HepG2 (cell line): ENCODE results near the gene RB1. TPM values are rescaled to one million over a fixed set of nuclear protein-coding genes. Genes with fewer than 3 reads are reported as not detected.

Experiments used
- ARID5B ChIP-seq: IDR thresholded peaks from 2 replicates; pipeline ENCODE4 v1.4.0; 2020; ENCODE audit warnings: mild to moderate bottlenecking, missing genetic modification reagents
- ETV5 ChIP-seq: IDR thresholded peaks from 2 replicates; pipeline ENCODE4 v1.6.1; 2018; ENCODE audit warnings: missing biosample characterization, missing genetic modification reagents, inconsistent platforms, borderline replicate concordance
- GFI1 ChIP-seq: sonication (generic); formaldehyde crosslinking; IDR thresholded peaks from 2 replicates; pipeline ENCODE4 v1.5.0; 2020; ENCODE audit warnings: missing genetic modification reagents, mild to moderate bottlenecking, borderline replicate concordance
- HNF4A ChIP-seq: sonication (generic); formaldehyde crosslinking; IDR thresholded peaks from 2 replicates; pipeline ENCODE4 v1.4.0; 2020; ENCODE audit warnings: missing genetic modification reagents
- HOMEZ ChIP-seq: IDR thresholded peaks from 2 replicates; pipeline ENCODE4 v1.6.1; 2016; ENCODE audit warnings: low read depth
- KAT7 ChIP-seq: IDR thresholded peaks from 2 replicates; pipeline ENCODE4 v1.6.1; 2018; ENCODE audit warnings: borderline replicate concordance, missing compliant biosample characterization
- KAT8 ChIP-seq: IDR thresholded peaks from 2 replicates; pipeline ENCODE4 v1.6.1; 2016; ENCODE audit warnings: missing genetic modification reagents, missing compliant biosample characterization
- KDM6A ChIP-seq: IDR thresholded peaks from 2 replicates; pipeline ENCODE4 v1.6.1; 2016; ENCODE audit warnings: low read depth
- KLF12 ChIP-seq: sonication (generic); formaldehyde crosslinking; IDR thresholded peaks from 2 replicates; pipeline ENCODE4 v1.4.0; 2020; ENCODE audit warnings: missing genetic modification reagents, borderline replicate concordance
- MTF1 ChIP-seq: sonication (generic); formaldehyde crosslinking; IDR thresholded peaks from 2 replicates; pipeline ENCODE4 v1.5.0; 2020; ENCODE audit warnings: missing genetic modification reagents
- NFIC ChIP-seq: IDR thresholded peaks from 2 replicates; pipeline ENCODE4 v1.6.1; 2012; ENCODE audit warnings: mild to moderate bottlenecking, low read length, inconsistent platforms
- POLR2A ChIP-seq, 2 experiments: IDR thresholded peaks; 2 replicates each; pipeline ENCODE4 v1.6.1; 2011; ENCODE audit warnings: low read depth in 2 of 2, low read length in 2 of 2, mild to moderate bottlenecking in 1 of 2, moderate library complexity in 1 of 2; ENCODE audit not compliant: insufficient read depth in 1 of 2
- RARA ChIP-seq: IDR thresholded peaks from 2 replicates; pipeline ENCODE4 v1.6.1; 2016; ENCODE audit warnings: missing genetic modification reagents, missing compliant biosample characterization
- SAP130 ChIP-seq: IDR thresholded peaks from 2 replicates; pipeline ENCODE4 v1.6.1; 2016; ENCODE audit warnings: low read depth
- ZBTB21 ChIP-seq: sonication (generic); formaldehyde crosslinking; IDR thresholded peaks from 2 replicates; pipeline ENCODE4 v1.4.0; 2020; ENCODE audit warnings: missing genetic modification reagents
- ZNF253 ChIP-seq: sonication (generic); formaldehyde crosslinking; IDR thresholded peaks from 2 replicates; pipeline ENCODE4 v1.8.0; 2022; ENCODE audit warnings: mild to moderate bottlenecking, missing genetic modification reagents, borderline replicate concordance
- ZNF362 ChIP-seq: sonication (generic); formaldehyde crosslinking; IDR thresholded peaks from 2 replicates; pipeline ENCODE4 v1.4.0; 2020; ENCODE audit warnings: missing genetic modification reagents, mild to moderate bottlenecking, borderline replicate concordance
- ZNF644 ChIP-seq: IDR thresholded peaks from 2 replicates; pipeline ENCODE4 v1.6.1; 2016; ENCODE audit warnings: low read depth
- polyA plus RNA-seq, 8 experiments: library from polyadenylated mRNA; depleted of rRNA in 3 of 8; stranded (reverse) in 7 of 8; unstranded in 1 of 8; fragments of >200 nt; fragmentation: Illumina TruSeq in 4 of 8; extraction: Trizol in 4 of 8; gene quantifications; 2 replicates each; pipeline versions ENCODE4 v1.2.1 to v1.2.3, GENCODE V29; 2011 to 2016; ENCODE audit warnings: low read depth in 4 of 8, missing spikeins in 1 of 8, mixed read lengths in 1 of 8; ENCODE audit not compliant: insufficient read depth in 1 of 8
- total RNA-seq, 5 experiments: library from RNA; depleted of rRNA; stranded (reverse); fragments of >200 nt; fragmentation: Illumina TruSeq; extraction: Trizol; gene quantifications; 2 replicates each; pipeline ENCODE4 v1.2.3, GENCODE V29; 2016; ENCODE audit warnings: low read depth in 1 of 5
- TF ChIP-seq, protein P1 (sequence below): sonication (generic); formaldehyde crosslinking; IDR thresholded peaks from 2 replicates; pipeline ENCODE4 v1.5.1; 2020; ENCODE audit warnings: missing genetic modification reagents, mild to moderate bottlenecking, borderline replicate concordance
- TF ChIP-seq, protein P2 (sequence below): IDR thresholded peaks from 2 replicates; pipeline ENCODE4 v1.6.1; 2016
- TF ChIP-seq, protein P3 (sequence below): IDR thresholded peaks from 2 replicates; pipeline ENCODE4 v1.6.1; 2016; ENCODE audit warnings: mild to moderate bottlenecking

Gene RB1
- total and polyA plus RNA-seq, 2 of the 13 experiments (the other 11 are each of a cell fraction or from before 2014, with no cell fraction given), result 15.6 to 23.7 TPM

- peak; percentile 61 to 66; a peak in 3 of 4 replicates for TF ChIP-seq POLR2A (IDR thresholded peaks at IDR 0.05; ENCODE audit: insufficient read depth in 1 of 2, low read depth in 2 of 2, low read length in 2 of 2)
- TF ChIP-seq HOMEZ (CRISPR knock-in tag), result peak; percentile 81
- peak; percentile 63; the same call in 1 of the 2 replicates for TF ChIP-seq NFIC
- no peak for TF ChIP-seq KLF12 (CRISPR knock-in tag)
- TF ChIP-seq KAT8 (CRISPR knock-in tag), result peak; percentile 61; the same call in 1 of the 2 replicates
- TF ChIP-seq, protein P1, sequence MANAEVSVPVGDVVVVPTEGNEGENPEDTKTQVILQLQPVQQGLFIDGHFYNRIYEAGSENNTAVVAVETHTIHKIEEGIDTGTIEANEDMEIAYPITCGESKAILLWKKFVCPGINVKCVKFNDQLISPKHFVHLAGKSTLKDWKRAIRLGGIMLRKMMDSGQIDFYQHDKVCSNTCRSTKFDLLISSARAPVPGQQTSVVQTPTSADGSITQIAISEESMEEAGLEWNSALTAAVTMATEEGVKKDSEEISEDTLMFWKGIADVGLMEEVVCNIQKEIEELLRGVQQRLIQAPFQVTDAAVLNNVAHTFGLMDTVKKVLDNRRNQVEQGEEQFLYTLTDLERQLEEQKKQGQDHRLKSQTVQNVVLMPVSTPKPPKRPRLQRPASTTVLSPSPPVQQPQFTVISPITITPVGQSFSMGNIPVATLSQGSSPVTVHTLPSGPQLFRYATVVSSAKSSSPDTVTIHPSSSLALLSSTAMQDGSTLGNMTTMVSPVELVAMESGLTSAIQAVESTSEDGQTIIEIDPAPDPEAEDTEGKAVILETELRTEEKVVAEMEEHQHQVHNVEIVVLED (CRISPR knock-in tag), result 0 out of 2 replicates have a peak, but pooled peaks have one; percentile 26
- peak; percentile 54; the same call in 1 of the 2 replicates for TF ChIP-seq ZNF644
- peak; percentile 80; the same call in 1 of the 2 replicates for TF ChIP-seq ETV5 (CRISPR knock-in tag)
- TF ChIP-seq KDM6A (CRISPR knock-in tag), result 0 out of 2 replicates have a peak, but pooled peaks have one; percentile 18
- no peak for TF ChIP-seq MTF1
- peak; percentile 87 for TF ChIP-seq ARID5B
- peak; percentile 88 for TF ChIP-seq ZBTB21 (CRISPR knock-in tag)
- TF ChIP-seq, protein P2, sequence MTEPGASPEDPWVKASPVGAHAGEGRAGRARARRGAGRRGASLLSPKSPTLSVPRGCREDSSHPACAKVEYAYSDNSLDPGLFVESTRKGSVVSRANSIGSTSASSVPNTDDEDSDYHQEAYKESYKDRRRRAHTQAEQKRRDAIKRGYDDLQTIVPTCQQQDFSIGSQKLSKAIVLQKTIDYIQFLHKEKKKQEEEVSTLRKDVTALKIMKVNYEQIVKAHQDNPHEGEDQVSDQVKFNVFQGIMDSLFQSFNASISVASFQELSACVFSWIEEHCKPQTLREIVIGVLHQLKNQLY (CRISPR knock-in tag), result 0 out of 2 replicates have a peak, but pooled peaks have one; percentile 48
- TF ChIP-seq RARA (CRISPR knock-in tag), result peak; percentile 70; the same call in 1 of the 2 replicates
- TF ChIP-seq SAP130, result peak; percentile 92
- TF ChIP-seq ZNF253 (CRISPR knock-in tag), result no peak
- TF ChIP-seq, protein P3, sequence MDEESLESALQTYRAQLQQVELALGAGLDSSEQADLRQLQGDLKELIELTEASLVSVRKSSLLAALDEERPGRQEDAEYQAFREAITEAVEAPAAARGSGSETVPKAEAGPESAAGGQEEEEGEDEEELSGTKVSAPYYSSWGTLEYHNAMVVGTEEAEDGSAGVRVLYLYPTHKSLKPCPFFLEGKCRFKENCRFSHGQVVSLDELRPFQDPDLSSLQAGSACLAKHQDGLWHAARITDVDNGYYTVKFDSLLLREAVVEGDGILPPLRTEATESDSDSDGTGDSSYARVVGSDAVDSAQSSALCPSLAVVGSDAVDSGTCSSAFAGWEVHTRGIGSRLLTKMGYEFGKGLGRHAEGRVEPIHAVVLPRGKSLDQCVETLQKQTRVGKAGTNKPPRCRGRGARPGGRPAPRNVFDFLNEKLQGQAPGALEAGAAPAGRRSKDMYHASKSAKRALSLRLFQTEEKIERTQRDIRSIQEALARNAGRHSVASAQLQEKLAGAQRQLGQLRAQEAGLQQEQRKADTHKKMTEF (CRISPR knock-in tag), result peak; percentile 73
- TF ChIP-seq KAT7, result 0 out of 2 replicates have a peak, but pooled peaks have one; percentile 29
- TF ChIP-seq ZNF362 (CRISPR knock-in tag), result peak; percentile 53; the same call in 1 of the 2 replicates
- peak; percentile 13; the same call in 1 of the 2 replicates for TF ChIP-seq HNF4A (CRISPR knock-in tag)
- TF ChIP-seq GFI1, result 0 out of 2 replicates have a peak, but pooled peaks have one; percentile 39
Observed at GRCh38 chr13:48412881-48413351, 109.4 kb downstream of the RB1 start, which contains the start of gene LPAR6 (continued).
